ENCODE measurements around the gene ENPP1. TPM values are rescaled to one million over a fixed set of nuclear protein-coding genes. Genes with fewer than 3 reads are reported as not detected.

The ENPP1 gene
- total and polyA plus RNA-seq, 2 donors (not counting 3 experiments of a cell fraction or from before 2014, with no cell fraction given) = 0.36 to 1.4 TPM

- intact Hi-C loops (cut with micrococcal nuclease) = no loop called here
These were observed 13.4 kb downstream of the ENPP1 start for GRCh38 chr6:131821010-131821807.

More at GRCh38 chr6:131821010-131821807, 13.4 kb downstream of the ENPP1 start:
- Histone ChIP-seq H3K79me2 (ENCODE audit: control insufficient read depth, insufficient read depth, low read length) (no peaks in the 10 kb centered on the region), H4K20me1 (replicated peaks; ENCODE audit: control insufficient read depth, extremely low read depth, insufficient read depth, low read length) (no peaks in the 10 kb centered on the region), H3K4me3 (replicated peaks in 1 of 3; ENCODE audit: insufficient read depth in 1 of 3, low read depth in 1 of 3, low read length in 3 of 3) (no peak overlapping the region), H3K9me1 (replicated peaks; ENCODE audit: control insufficient read depth, extremely low read depth, insufficient read depth, low read length) (no peaks in the 10 kb centered on the region), H3K36me3 (ENCODE audit: control insufficient read depth in 2 of 2, extremely low read depth in 1 of 2, insufficient read depth in 2 of 2, low read length in 2 of 2) (no peaks in the 10 kb centered on the region), H3K4me2 (ENCODE audit: insufficient read depth, low read length) (no peak overlapping the region), H2AFZ (ENCODE audit: low read depth, low read length) (no peak overlapping the region), H3K27ac (ENCODE audit: insufficient read depth, low read depth, low read length) (no peak overlapping the region), H3K4me1 (ENCODE audit: control insufficient read depth, extremely low read depth, insufficient read depth, low read length) (no peaks in the 10 kb centered on the region), H3K9ac (replicated peaks; ENCODE audit: extremely low read depth, insufficient read depth, low read length) (no peak overlapping the region), H3K9me3 (replicated peaks; ENCODE audit: control insufficient read depth, insufficient read depth, low read length) (no peaks in the 10 kb centered on the region), H3K27me3 (ENCODE audit: control insufficient read depth in 2 of 2, insufficient read depth in 2 of 2, low read length in 2 of 2) (peaks cover 0 to 2% of the 10 kb centered on the region in 2 experiments)
- DNase-seq (ENCODE audit: low read depth, low spot score) (no peak), FAIRE-seq (no peak)
- TF ChIP-seq GATA2 (IDR thresholded peaks at IDR 0.05; ENCODE audit: insufficient read depth, insufficient read length, low read depth, low read length) = no peak
- no peak for TF ChIP-seq CTCF (IDR thresholded peaks at IDR 0.05; ENCODE audit: extremely low read depth in 1 of 2, insufficient read depth in 1 of 2, low read depth in 1 of 2, low read length in 2 of 2)
- TF ChIP-seq FOS (IDR thresholded peaks at IDR 0.05; ENCODE audit: borderline replicate concordance, insufficient read depth, low read length) = no peak
- TF ChIP-seq JUN (IDR thresholded peaks at IDR 0.05; ENCODE audit: borderline replicate concordance, insufficient read depth, insufficient read length, low read depth) = no peak
- TF ChIP-seq POLR2AphosphoS5 (IDR thresholded peaks at IDR 0.05; ENCODE audit: insufficient read depth, low read depth, low read length) = no peak
- no peak for TF ChIP-seq MYC (IDR thresholded peaks at IDR 0.05; ENCODE audit: low read depth, low read length)
- no peak for TF ChIP-seq EZH2 (IDR thresholded peaks at IDR 0.05; ENCODE audit: borderline replicate concordance, low read depth, low read length, severe bottlenecking)
- TF ChIP-seq MAX (IDR thresholded peaks at IDR 0.05; ENCODE audit: insufficient read depth, insufficient read length) = no peak
- no peak for TF ChIP-seq POLR2A (IDR thresholded peaks at IDR 0.05; ENCODE audit: low read depth, low read length)
- BruUV-seq (replicated peaks) = no TSS peak
- ChIA-PET POLR2A (no interaction called here), CTCF (interaction anchor here (1.0 kb wide), 1 partner anchor 23 kb away, joined by 3 read pairs; no protein-coding TSS in a partner anchor)
- dilution Hi-C loops (cut with MboI; ENCODE audit: extremely low pct_ligation_motif_present, low sequenced_read_pairs) = no loop called here
